Mesenteric fat pad (tissue), 1 donor: Measurements from ENCODE around the gene JAKMIP3. TPM values are rescaled to one million over a fixed set of nuclear protein-coding genes. Genes with fewer than 3 reads are reported as not detected.

Experiments used
- DNase-seq: peaks from one replicate; pipeline ENCODE4 v3.0.0-alpha.2; 2020; ENCODE audit warnings: low spot score
- total RNA-seq: library from RNA; stranded (reverse); fragmentation: NEBNext Ultra II Directional; extraction: Animal tissue kit (Norgen Biotek cat#: 25700); gene quantifications from one replicate; pipeline ENCODE4 v1.2.1, GENCODE V29; 2021
- donor health status: DM: yes; HTN: yes; CAD: no.

Gene JAKMIP3
- total RNA-seq, 1 donor from 2014 or later = 0.48 TPM

- peak; percentile 41 for DNase-seq
These were observed 32.0 kb downstream of the JAKMIP3 start for GRCh38 chr10:132097609-132098377.

- DNase-seq = peak; percentile 79
These were observed 33.0 kb downstream of the JAKMIP3 start for GRCh38 chr10:132098539-132099388.

- peak; percentile 77 for DNase-seq
These were observed 33.8 kb downstream of the JAKMIP3 start for GRCh38 chr10:132099389-132100090.

- DNase-seq = peak; percentile 51
These were observed 34.3 kb downstream of the JAKMIP3 start for GRCh38 chr10:132100091-132100481.

GRCh38 chr10:132100556-132101349 lies 35.0 kb downstream of the JAKMIP3 start:
- peak; percentile 84 for DNase-seq

- peak; percentile 43 for DNase-seq
These were observed 35.8 kb downstream of the JAKMIP3 start for GRCh38 chr10:132101529-132101928.

- DNase-seq = peak; percentile 65
These were observed 36.4 kb downstream of the JAKMIP3 start for GRCh38 chr10:132102071-132102716.

GRCh38 chr10:132102717-132103110 lies 37.0 kb downstream of the JAKMIP3 start:
- peak; percentile 64 for DNase-seq

GRCh38 chr10:132103116-132103910 lies 37.6 kb downstream of the JAKMIP3 start:
- peak; percentile 59 for DNase-seq

GRCh38 chr10:132104062-132104461 lies 38.3 kb downstream of the JAKMIP3 start:
- peak; percentile 59 for DNase-seq

- DNase-seq = peak; percentile 73
These were observed 38.9 kb downstream of the JAKMIP3 start for GRCh38 chr10:132104471-132105301.

- no peak for DNase-seq
These were observed 39.7 kb downstream of the JAKMIP3 start for GRCh38 chr10:132105302-132105995.

GRCh38 chr10:132106431-132106830 lies 40.7 kb downstream of the JAKMIP3 start:
- peak; percentile 82 for DNase-seq

GRCh38 chr10:132107186-132107948 lies 41.6 kb downstream of the JAKMIP3 start:
- DNase-seq = peak; percentile 82

GRCh38 chr10:132107949-132108877 lies 42.5 kb downstream of the JAKMIP3 start:
- peak; percentile 77 for DNase-seq
